Fibroblast of lung (primary cell): ENCODE data around the gene NPR1.

Experiments used
- CTCF ChIP-seq, 2 donors: IDR thresholded peaks in 1 of 2; conservative IDR thresholded peaks in 1 of 2; 1 replicate in 1 of 2; 2 replicates in 1 of 2; pipeline ENCODE4 v1.5.1; 2011 to 2012; ENCODE audit warnings: low read length in 2 of 2, control low read depth in 1 of 2, inconsistent platforms in 1 of 2, low read depth in 1 of 2, mild to moderate bottlenecking in 1 of 2
- EZH2 ChIP-seq: IDR thresholded peaks from 2 replicates; pipeline ENCODE4 v1.5.1; 2012; ENCODE audit warnings: low read length, control low read depth, mild to moderate bottlenecking; ENCODE audit errors: missing control alignments

GRCh38 chr1:153649137-153649862 lies 29.2 kb upstream of the NPR1 start:
- no peak for TF ChIP-seq EZH2
- no peak for TF ChIP-seq CTCF (conservative IDR thresholded peaks at IDR 0.05 in 1 of 2, IDR thresholded peaks at IDR 0.05 in 1 of 2; ENCODE audit: low read depth in 1 of 2, low read length in 2 of 2)
